WERI-Rb-1 (cell line): ENCODE results near the gene BHLHE41.

Experiments
- DNase-seq: peaks from one replicate; pipeline ENCODE4 v3.0.0-alpha.2; 2020
- H3K27ac ChIP-seq: fragments of 250-450 bp; sonication (Bioruptor Pico); 2 replicates; pipeline ENCODE4 v1.5.1; 2020; ENCODE audit warnings: mild to moderate bottlenecking, moderate library complexity
- H3K27me3 ChIP-seq: fragments of 250-450 bp; sonication (Bioruptor Pico); 2 replicates; pipeline ENCODE4 v1.5.1; 2021; ENCODE audit warnings: mild to moderate bottlenecking, low read depth, moderate library complexity; ENCODE audit not compliant: insufficient read depth, severe bottlenecking
- H3K36me3 ChIP-seq: fragments of 250-450 bp; sonication (Bioruptor Pico); 2 replicates; pipeline ENCODE4 v1.5.1; 2020; ENCODE audit warnings: mild to moderate bottlenecking, moderate library complexity
- H3K4me3 ChIP-seq: 2 replicates; pipeline ENCODE4 v1.5.1; 2011; ENCODE audit warnings: low read depth, mild to moderate bottlenecking, control low read depth, low read length
- H3K9me3 ChIP-seq: fragments of 250-450 bp; sonication (Bioruptor Pico); 2 replicates; pipeline ENCODE4 v1.5.1; 2021; ENCODE audit warnings: mild to moderate bottlenecking, moderate library complexity; ENCODE audit not compliant: severe bottlenecking
- TF ChIP-seq, protein P1 (sequence below): IDR thresholded peaks from 2 replicates; pipeline ENCODE4 v1.5.1; 2011; ENCODE audit warnings: low read depth, mild to moderate bottlenecking, control low read depth, inconsistent platforms, low read length

The BHLHE41 gene

DNA sequence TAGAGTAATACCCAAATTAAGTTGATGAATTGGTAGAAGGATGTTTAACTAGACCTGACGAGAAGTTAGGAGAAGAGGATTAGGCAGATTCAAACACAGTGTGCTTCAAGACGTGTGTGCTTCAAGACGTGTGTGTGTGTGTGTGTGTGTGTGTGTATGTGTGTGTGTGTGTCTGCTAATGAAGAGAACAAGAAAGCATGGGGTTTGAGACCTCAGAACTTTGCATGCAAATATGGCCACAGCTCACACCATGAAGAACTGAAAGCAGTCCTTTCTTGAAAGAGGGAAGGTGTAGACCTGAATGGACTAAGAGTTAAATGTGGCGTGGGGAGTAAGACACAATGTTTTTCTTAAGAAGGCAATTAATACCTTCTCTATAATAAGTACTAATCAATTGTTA is 38.1 kb upstream of the BHLHE41 start:
- TF ChIP-seq, protein P1, sequence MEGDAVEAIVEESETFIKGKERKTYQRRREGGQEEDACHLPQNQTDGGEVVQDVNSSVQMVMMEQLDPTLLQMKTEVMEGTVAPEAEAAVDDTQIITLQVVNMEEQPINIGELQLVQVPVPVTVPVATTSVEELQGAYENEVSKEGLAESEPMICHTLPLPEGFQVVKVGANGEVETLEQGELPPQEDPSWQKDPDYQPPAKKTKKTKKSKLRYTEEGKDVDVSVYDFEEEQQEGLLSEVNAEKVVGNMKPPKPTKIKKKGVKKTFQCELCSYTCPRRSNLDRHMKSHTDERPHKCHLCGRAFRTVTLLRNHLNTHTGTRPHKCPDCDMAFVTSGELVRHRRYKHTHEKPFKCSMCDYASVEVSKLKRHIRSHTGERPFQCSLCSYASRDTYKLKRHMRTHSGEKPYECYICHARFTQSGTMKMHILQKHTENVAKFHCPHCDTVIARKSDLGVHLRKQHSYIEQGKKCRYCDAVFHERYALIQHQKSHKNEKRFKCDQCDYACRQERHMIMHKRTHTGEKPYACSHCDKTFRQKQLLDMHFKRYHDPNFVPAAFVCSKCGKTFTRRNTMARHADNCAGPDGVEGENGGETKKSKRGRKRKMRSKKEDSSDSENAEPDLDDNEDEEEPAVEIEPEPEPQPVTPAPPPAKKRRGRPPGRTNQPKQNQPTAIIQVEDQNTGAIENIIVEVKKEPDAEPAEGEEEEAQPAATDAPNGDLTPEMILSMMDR = no peak
- Histone ChIP-seq H3K36me3 (no peaks in the 10 kb centered on the region), H3K27me3 (no peaks in the 10 kb centered on the region), H3K4me3 (no peak overlapping the region), H3K27ac (no peak overlapping the region), H3K9me3 (no peaks in the 10 kb centered on the region)
- DNase-seq = no peak

DNA sequence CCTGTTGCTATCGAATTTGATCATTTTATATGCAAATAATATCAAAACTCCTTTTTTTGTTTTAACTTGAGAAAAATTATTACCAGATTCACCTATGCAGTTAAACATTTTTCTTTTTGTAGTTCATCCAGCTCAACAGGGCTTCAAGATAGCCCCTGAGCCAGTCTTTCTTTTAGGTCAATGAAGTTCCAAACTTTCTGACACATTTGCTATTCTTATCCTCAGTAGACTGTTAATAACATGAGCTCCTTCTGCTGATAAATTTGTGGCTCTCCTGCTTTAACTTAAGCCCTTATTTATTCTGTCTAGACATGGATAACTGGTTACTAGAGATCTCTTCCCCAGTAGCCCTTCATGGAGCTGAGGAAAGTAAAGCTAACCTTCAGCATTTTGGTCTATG is 37.3 kb upstream of the BHLHE41 start:
- TF ChIP-seq, protein P1 = no peak
- no peak for DNase-seq
- no peaks in the 10 kb centered on the region for H3K36me3 ChIP-seq

DNA sequence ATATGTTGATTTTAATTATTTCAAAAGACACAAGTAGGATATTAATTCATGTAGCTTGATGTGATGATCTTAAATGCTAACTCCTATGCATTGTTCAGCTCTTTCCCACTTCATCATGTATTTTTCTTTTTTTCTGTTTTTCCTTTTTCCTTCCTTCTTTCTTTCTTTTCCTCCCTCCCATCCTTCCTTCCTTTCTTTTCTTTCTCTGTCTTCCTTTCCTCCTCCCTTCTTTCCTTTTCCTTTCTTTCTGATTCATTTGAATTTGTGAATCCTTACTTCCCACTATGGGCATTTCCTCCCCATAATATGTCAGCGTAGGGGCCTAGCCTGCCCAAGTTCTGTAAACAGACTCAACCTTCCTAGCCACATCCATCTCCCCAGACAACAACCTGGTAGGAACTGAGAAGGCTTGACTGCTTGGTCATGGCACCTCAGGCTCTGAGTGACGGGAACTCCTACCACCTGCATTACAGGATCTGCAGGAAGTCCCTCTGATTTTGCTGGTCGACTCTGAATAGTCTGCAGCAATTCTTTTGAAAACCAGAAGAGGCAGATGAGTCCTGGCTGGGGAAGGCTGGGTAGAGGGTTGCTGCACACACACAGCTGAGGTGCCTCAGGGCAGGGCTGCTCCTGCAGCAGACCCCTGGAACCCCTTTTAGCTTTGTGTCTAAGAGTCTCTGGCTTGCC is 33.4 kb upstream of the BHLHE41 start:
- TF ChIP-seq, protein P1 = no peak
- Histone ChIP-seq H3K27me3 (no peaks in the 10 kb centered on the region), H3K4me3 (no peak overlapping the region), H3K9me3 (no peaks in the 10 kb centered on the region), H3K27ac (no peak overlapping the region), H3K36me3 (no peaks in the 10 kb centered on the region)
- DNase-seq = no peak

More for the DNA sequence above, 37.3 kb upstream of the BHLHE41 start:
- no peak overlapping the region for H3K27ac ChIP-seq
- no peak overlapping the region for H3K4me3 ChIP-seq
- no peaks in the 10 kb centered on the region for H3K9me3 ChIP-seq
- no peaks in the 10 kb centered on the region for H3K27me3 ChIP-seq

DNA sequence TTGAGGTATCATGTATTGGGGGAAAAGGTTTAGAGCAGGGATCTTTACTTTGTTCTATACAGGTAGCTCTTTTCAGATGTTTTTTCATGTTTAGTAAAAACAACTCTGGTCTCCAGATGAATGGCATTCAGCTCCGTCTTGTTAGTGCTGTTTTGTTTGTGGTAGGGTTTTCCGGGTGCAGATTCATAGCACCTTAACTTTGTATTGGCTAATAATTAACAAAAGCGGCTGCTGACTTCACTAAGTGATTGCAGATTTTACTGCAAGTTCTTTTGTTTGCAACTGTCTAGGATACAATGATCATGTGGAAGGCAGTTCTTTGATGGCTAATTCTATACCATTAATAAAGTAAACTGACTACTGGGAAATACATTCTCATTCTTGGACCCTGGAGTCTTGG is 32.2 kb upstream of the BHLHE41 start:
- no peak overlapping the region for H3K4me3 ChIP-seq
- H3K27ac ChIP-seq = no peak overlapping the region
- no peak for DNase-seq

DNA sequence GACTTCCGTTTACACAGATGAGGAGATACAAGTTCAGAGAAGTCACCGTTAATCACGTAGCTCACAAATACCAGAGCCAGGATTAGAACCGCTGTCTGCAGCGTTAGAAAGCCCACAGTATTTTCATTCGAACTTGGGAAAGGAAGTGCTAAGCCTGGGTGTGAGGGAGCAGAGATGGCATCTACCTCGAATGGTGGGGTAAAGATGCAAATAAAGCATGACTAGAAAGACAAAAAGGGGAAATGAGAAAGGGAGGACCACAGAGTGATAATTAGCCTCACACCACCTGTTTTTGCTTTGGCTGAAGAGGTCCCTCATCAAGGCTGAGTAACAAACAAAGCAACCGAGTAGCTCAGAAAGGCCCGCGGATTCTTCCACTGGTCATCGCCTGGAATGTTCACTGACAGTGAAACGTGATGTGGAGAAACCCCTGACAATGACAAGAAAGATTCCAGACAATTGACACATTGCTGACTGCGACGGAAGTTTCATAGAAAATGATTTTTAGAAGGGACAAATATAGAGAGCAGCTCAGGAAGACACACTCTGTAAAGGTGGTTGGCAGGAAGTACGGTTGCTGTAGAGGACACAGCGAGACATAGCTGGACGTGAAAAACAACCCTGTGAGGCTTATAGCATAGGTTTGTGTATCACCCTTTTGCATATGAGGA is 31.5 kb upstream of the BHLHE41 start:
- no peak overlapping the region for H3K4me3 ChIP-seq
- no peak overlapping the region for H3K27ac ChIP-seq
- TF ChIP-seq, protein P1 = no peak
- DNase-seq = no peak
- no peaks in the 10 kb centered on the region for H3K36me3 ChIP-seq
- H3K9me3 ChIP-seq = no peaks in the 10 kb centered on the region
- no peaks in the 10 kb centered on the region for H3K27me3 ChIP-seq

More for the DNA sequence above, 32.2 kb upstream of the BHLHE41 start:
- TF ChIP-seq, protein P1 = no peak
- H3K27me3 ChIP-seq = no peaks in the 10 kb centered on the region
- no peaks in the 10 kb centered on the region for H3K9me3 ChIP-seq
- no peaks in the 10 kb centered on the region for H3K36me3 ChIP-seq
